ENCODE measurements around the gene TP73.

TP73 gene
- long read RNA-seq, donor 1, result 0 reads
- long read RNA-seq, donor 2, result 0 reads
- long read RNA-seq, donor 3, result 0 reads
- long read RNA-seq, donor 4, result 0 reads
- long read RNA-seq, donor 5, result 0 reads
- long read RNA-seq, donor 6, result 0 reads
- long read RNA-seq, donor 7, partial matches to known transcripts, result 0 of 1 reads
- long read RNA-seq, donor 7, other reads (novel, unspliced or antisense), result 0 of 1 reads
- long read RNA-seq, donor 8, result 0 reads

DNA sequence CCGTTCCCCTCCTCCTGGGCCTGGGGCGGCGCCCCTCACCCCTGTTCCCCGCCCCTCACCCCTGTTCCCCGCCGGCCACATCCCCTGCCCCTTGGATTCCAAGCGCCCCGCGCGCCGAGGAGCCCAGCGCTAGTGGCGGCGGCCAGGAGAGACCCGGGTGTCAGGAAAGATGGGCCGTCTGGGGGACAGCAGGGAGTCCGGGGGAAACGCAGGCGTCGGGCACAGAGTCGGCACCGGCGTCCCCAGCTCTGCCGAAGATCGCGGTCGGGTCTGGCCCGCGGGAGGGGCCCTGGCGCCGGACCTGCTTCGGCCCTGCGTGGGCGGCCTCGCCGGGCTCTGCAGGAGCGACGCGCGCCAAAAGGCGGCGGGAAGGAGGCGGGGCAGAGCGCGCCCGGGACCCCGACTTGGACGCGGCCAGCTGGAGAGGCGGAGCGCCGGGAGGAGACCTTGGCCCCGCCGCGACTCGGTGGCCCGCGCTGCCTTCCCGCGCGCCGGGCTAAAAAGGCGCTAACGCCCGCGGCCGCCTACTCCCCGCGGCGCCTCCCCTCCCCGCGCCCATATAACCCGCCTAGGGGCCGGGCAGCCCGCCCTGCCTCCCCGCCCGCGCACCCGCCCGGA lies at the start of gene TP73:
Gene TP73, plus strand, starts transcription at position 587 of the 618 bp plus-strand sequence. CDS start 29,850 bp downstream, outside the sequence.
- peak; percentile 63 for DNase-seq

DNA sequence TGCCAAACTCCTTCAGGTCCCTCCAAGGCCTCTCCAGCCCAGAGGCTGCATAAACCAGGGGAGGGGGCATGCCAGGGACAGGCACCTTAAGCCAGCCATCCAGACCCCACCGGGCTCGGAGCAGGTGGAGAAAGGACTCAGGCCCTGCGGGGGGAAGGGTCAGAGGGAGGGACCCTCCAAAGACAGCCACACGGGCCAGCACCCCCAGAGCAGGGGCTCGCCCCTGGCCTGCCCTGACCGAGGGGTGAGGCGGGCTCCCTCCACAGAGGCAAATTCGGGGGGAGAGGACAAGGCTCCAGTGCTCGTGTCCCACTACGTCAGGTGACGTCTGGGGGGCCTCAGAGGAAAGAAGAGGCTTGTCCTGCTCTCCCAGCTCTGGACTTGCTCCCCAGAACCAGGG lies 49.2 kb upstream of the TP73 start:
- DNase-seq, result no peak

DNA sequence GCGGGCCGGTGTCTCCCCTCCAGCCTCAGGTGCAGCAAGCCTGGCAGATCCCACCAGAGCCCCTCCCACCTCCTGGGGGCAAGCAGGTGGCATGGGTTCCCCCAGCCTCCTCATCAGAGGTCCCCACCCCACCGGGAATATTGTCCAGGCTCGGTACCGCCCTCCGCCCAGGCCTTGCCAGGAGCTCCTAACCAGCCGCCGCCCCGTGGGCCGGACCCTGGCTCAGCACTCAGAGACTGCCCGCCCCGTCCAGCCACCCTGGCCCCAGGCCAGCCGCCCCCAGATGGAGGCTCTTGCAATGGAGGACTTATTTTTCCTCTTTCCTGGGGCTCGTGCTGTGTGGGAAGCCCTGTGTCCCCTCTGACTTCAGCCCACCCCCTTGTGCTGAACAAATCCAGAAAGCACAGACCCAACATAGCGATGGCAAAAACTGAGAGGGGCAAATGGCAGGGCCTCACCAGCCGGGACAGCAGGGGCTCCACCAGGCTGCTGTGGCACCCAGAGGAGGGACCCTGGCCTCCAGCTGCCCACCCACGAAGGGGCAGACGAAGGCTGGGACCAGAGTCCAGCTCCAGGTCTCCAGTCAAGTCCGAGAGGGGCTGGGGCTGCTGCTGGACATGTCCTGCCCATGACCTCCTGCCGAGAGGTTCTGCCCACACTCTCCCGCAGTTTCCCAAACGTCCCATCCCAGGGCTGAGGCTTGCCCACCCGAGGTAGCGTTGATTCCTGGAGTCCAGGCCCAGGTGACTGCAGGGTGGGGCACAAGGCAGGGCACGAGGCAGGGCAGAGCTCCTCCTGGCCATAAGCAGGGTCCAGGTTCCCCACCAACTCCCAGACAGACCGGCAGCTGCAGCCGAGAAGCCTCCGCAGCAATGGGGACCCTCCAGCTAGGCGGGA lies 48.5 kb upstream of the TP73 start:
- no peak for DNase-seq

DNA sequence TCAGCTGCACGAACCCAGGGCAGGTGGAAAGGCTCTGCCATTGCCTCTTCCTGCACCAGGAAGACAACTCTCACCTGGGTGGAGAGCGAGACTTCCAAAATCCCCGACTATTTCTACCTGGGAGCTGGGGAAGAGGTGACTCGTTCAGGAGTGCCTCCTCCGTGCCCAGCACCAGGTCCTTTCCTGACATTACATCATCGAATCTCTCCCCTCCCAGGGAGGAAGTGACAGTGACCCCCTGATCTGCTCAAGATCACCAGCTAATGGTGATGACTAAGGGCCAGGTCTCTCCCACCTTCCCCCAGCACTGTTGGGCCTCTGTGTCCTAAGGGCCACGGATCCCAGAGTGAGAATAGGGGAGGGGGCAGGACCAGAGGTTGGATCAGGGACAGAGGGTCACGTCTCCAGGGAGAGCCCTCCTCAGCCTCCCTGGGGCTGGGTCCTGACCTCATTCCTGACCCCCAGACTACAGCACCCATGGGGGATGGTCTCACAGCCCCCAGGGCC lies 47.8 kb upstream of the TP73 start:
- no peak for DNase-seq

DNA sequence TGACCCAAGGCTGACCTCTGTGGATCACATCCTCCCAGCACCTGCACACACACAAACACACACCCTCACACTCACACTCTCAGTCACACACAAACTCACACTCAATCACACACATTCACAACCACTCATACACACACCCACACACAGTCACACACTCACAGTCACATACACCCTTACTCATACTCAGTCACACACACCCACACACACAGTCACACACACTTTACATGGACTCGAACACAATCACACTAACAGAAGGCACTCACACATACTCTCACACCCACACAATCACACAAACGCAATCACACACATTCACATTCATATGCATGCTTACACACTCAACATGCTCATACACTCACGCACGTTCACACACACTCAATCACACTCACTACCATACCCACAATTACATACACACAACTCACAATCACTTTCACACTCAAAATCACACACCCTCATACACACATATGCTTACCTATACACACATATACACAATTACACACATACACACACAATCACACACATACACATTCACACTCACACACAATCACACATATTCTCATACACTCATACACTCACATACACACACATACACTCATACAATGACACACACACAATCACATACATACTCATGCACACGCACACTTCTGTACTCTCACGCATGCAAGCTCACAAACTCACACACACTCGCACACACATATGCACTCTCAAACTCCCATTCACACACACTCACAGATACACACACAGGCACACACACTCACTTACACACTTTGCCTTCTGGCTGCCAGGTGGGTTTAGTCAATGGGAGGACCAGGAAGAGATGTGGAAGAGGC lies 47.1 kb upstream of the TP73 start:
- no peak for DNase-seq

DNA sequence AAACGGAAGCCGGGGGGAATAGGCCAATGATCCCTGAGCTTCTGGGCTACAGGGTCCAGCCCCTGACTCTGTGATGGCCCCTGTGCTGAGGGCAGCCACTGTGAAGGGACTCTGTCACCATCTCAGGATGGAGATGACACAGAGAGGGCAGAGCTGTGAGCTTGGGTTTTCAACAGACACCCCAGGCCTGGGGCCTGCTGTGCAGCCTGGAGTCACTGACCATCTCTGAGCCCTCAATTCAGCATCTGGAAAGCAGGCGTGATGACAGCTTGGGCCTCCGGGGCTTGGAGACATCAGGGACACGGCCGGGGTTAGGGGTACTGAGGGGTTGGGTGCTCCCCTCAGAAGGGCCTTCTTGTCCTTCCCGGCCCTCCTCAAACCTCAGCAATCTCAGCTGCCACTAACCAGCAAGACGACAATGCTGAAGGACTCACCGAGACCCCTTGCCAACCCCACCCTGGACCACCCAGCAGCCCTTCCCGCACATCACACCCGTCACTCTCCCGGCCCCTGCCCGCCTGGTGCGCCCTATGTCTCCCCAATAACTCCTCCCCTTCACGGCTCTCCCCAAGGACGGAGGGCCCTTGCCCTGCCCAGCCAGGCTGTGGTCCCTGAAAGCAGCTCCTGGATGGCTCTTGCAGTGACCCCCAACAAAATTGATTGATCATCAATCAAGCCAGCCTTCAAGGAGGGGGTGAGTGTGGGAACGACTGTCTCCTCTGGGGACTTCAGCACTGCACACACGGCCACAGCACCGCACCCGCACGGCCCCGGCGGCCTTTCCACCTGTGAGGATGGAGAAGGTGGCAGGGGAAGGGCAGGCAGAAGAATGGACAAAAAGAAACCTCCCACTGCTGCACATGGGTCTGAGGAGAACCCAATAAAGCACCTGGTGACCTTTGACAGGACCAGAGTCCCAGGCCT lies 45.3 kb upstream of the TP73 start:
- no peak for DNase-seq

DNA sequence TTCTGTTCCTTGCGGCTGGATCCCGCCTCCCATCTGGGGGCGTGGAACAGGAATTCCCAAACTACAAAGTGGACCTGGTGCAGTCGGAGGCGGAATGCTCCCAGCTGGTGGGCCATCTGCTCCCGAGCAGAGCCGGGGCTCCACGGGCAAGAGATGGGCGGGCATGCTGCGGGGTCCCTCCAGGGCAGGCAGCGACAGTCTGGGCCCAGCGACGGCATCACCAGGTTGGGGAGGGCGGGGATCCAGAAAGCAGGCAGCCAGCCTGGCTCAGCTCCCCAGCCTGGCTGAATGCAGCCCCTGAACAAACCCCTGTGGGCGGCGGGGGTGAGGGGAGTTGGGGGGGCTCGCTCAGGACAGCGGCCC lies 44.6 kb upstream of the TP73 start:
- DNase-seq, result no peak

DNA sequence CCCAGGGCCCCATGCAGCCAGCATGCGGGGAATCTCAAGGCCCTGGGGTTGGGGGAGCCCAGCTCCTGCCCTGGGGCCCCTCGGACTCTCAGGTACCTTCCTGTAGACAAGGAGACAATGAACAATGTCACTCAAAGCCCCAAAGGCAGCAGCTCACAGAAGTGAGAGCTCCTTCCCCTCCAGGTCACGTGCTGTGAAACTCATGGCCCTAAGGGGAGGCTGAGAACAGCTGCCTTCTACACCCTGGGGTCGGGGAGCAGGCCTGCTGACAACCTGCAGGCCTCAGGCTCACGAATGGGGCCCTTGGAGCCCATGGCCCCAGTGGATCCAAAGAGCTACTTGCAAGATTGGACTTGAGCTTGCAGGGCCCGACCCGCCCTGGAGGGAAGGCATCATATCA lies 44.2 kb upstream of the TP73 start:
- no peak for DNase-seq

DNA sequence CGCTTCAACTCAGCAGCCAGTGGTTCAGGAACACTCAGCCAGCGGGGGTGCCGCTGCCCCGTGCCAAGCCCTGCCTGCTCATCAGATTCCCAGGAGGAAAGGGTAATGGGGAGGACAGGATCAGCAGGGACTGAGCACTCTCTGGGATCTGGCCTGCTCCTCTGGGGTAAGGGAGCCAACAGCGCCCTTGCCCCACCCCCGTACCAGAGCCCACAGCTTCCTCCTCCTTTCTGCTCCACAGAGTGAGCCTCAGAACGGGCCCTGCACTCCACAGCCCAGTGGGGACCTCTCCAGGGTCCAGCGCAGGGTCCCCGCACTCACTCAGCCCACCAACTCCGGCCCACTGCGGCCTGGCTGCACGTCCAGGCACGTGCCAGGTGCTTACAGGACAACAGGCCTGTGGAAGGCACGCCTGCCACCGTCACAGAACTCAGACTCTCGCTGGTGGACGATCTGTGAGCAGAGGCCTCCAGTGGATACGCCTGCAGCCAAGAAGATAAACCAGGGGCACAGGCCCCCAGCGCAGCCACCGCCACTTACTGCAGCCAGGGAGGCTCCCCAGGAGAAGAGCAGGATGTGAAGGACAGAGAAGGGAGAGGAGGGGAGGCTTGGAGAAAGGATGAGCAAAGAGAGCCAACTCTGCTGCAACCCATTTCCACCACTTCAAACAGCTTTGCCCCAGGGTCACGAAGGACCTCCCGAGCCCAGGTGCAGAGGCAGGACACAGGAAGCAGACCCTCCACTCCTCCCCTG lies 43.1 kb upstream of the TP73 start:
- no peak for DNase-seq

DNA sequence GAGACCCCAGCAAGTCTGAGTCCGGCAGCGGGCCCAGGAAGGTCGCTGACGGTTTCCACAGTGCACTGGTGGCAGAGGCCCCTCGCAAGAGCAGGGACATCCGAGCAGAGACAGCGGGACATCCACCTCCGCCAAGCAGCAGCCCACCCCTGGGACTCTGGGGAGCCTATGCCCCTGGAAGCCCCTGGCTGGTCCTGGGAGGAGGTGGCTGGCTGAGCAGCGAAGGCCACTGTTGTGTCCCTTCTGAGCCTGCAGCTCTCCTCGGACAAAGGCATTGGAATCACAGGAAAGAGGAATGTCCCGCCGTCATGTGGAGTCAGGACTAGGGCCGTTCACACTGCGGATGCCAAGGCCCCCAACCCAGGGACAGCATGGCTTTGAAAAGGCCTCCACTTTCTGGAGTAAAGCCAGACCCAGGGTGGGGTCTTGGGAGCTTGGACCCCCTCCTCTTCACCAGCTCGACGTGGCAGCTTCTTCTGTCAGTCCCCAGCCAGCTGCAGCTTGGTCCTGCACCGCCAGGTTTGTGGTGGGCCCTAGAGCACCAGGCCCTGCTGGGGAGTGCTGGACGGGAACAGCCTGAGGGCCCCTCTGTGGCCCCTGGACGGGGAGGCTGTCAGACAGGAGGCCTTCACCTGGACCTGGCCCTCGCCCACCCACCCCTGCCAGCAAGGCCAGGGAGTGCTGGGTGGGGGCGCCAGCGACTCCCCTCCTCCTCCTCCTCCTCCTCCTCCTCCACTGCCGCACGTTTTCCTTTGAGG lies 42.4 kb upstream of the TP73 start:
- DNase-seq, result no peak

DNA sequence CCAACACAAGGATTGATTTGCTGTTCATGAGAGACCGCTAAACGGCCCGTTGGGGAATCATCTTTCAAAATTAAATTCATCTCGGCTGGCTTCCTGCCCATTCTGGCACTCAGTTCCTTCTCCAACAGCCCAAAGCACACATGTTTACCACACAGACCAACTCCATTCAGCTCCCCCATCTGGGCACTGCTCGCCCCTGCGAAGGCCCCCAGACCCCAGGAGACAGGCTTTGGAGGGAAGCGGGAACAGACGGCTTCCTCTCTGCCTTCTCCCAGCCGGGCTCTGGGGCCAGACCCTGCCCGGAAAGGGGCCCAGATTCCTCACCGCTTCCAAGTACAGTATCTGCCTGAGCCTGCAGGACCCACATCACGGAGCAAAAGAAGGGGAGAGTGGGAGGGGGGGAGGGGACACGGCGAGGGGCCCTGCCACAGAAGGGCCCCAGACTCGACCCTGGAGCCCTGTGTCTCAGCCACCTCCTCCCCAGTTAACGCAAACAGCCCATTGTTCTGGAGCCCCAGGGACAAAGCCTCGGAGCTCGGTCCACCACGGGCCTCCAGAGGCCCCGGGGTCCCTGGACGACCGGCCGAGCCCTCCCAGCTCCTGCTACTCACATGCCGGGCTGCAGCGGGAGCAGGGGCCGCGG lies 41.7 kb upstream of the TP73 start:
- no peak for DNase-seq

DNA sequence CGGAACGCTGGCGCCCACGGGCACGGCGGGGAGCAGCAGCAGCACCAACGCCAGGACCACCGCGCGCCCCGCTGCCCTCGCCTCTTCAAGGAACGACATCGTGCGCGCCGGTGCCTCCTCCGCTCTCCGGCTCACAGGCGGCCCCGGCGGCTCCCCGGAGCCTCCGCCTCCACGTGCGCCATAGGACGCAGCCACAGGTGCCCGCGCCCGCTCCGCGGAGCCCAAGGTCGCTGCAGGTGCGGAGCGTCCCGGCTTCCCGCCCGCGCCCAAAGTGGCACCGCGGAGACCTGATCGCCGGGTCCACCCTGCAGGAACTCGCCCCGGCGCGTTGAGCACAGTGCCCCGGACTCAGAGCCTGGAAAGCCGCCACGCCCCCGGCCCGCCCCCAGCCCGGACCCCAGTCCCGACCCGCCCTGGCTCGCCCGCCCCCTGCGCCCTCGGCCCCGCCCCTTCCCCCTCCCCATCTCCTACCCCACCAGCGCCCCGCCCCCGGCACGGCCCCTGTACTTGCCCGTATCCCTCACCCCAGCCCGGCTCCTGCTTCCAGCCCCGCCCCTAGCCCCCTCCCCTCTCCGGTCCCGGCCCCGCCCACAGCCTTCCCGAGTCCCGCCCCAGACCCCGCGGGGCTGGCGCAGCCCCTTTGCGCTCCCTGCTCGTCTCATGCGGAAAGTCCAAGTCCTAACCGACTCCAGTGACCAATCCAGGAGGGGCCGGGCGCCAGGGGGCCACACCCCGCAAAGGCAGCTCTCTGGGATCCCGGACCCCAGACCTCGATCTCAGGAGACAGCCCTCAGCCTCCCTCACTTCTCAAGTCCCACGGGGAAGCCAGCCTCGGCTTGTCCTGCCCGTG lies 40.9 kb upstream of the TP73 start, which contains the start of gene MEGF6:
Gene MEGF6, minus strand, starts transcription at position 339 of the 850 bp plus-strand sequence. Its CDS starts 240 bp downstream, at position 99.
- DNase-seq, result peak; percentile 90

DNA sequence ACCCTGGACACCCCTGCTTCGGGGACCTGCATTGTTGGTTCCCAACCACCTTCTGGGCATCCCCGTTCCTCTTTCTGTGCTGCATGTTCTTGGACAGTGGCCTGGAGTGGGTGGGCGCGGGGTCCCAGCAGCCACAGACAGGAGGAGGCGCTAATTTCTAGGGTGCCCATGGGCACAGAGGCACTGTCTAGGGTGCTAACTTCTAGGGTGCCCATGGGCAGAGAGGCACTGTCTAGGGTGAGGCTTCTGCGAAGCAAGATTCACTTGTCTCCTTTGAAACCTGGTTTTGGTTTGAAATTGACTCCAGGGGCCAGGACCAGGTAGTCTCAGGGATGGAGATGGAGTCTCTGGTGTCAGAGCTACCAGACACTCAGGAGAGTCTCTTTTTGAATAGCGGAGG lies 40.2 kb upstream of the TP73 start:
- no peak for DNase-seq

DNA sequence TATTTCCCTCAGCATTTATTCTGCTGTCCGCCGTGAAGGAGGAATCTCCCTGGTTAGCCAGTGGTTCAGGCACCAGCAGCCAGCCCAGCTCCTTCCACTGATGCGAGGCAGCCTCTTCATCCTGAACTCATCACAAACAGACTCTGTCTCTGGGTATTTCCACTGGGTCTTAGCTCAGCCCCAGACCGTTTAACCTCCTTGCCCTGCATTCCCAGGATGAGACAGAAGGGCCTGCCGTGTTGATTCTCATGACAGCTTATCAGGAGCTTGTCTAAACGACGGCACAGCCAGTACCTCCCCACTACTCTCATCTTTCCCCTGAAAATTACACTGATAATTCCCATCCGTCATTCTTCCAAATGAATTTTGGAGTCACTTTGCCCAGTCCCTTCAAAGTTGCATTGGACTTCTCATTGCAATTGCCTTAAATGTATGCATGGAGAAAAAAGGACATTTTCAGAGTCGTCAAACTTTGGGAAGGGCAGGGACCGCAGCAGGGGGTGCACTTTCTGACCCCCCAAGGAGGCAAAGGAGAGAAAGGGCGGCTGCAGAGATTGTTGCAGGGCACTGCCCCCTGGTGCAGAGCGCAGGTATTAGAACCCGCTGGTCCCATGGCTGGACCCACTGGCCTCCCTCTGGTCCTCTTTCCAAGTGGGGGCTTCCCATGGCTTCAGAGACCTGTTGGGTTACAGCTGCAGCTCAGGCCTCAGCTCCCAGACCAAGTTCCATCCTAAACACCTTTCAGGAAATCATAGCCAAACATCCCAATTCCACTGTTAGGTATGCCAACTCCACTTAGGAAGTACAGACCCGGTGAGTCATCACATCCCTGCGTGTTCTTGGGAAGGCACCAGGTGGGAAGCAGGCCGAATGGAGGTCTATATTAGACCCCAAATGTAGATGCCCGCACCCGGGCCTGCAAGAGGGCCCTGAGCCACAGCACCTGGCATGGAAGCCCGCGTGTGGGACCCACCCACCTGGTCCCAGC lies 37.3 kb upstream of the TP73 start:
- no peak for DNase-seq

DNA sequence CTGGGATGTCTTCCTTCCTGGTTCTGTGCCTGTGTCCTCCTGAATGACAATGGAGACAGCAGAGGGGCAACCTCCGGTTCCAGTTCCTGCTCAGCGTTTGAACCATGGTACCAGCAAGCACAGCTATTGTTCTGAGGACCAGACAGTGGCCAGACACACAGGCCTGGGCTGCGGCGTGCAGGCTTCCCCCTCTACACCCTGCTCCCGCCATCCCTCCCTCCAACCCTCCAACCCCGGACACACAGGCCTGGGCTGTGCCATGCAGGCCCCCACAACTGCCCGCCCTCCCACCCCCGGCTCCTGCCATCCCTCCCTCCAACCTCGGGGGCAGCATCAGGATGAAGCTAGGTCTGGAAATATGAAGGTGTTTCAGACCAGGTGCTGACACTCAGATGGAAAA lies 35.5 kb upstream of the TP73 start:
- DNase-seq, result no peak

DNA sequence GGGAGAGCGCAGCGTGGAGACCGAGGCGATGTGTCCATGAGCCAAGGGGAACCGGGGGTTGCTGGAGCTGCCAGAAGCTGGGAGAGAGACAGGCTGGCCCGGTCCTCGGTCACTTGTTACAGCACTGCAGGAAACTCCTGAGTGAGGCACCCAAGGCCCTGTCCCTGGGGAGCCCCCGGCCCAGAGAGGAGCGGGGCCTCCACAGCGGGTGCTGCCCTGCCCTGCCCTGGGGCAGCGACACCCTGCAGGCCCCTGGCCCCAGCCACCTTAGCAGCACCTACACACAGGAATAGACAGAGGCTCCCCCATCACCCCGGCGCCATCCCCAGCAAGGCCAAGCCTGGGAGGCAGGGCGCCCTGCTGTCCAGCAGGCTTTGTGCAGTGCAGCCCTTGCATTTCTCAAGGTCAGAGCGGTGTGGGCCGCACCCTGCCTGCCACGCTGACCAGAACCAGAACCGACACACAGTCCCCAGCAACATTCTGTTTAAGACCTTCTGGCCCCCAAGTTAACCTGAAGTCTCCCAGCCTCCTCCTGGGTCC lies 34.4 kb upstream of the TP73 start:
- no peak for DNase-seq

DNA sequence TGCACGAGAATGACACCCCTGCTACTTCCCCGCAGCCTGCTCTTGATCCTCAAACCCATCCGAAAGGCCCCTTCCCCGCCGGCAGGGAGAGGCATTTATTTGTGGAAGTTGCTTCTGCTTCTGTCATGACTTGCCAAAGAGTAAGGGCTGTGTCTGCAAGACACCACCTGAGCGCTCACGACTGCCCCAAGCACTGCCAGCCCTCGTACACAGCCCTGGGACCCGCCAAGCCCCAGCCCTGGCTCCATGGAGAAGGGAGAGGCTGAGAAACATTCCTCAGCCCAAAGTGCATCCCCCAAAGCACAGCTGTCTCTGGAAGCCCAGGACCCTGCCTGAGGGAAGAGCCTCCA lies 33.8 kb upstream of the TP73 start:
- DNase-seq, result no peak
